SK-N-MC (cell line): ENCODE measurements around the gene ITGB2.

Experiments used
- EZH2 ChIP-seq: fragments of 200-600 bp; sonication (generic); IDR thresholded peaks from one replicate; pipeline ENCODE4 v1.6.1; 2017; ENCODE audit warnings: antibody characterized with exemption
- POLR2AphosphoS5 ChIP-seq: IDR thresholded peaks from 2 replicates; pipeline ENCODE4 v1.6.1; 2012; ENCODE audit warnings: mild to moderate bottlenecking, low read depth, low read length, borderline replicate concordance

GRCh38 chr21:44893948-44894656 is 26.6 kb downstream of the ITGB2 start:
- TF ChIP-seq POLR2AphosphoS5 (no peak), EZH2 (no peak)
